Midbrain (tissue), 1 donor: ENCODE data around the gene CHCHD10.

ENCODE experiments used
- DNase-seq: peaks from one replicate; lab custom pipeline; 2025; lab: John Stamatoyannopoulos, UW

Gene CHCHD10

DNA sequence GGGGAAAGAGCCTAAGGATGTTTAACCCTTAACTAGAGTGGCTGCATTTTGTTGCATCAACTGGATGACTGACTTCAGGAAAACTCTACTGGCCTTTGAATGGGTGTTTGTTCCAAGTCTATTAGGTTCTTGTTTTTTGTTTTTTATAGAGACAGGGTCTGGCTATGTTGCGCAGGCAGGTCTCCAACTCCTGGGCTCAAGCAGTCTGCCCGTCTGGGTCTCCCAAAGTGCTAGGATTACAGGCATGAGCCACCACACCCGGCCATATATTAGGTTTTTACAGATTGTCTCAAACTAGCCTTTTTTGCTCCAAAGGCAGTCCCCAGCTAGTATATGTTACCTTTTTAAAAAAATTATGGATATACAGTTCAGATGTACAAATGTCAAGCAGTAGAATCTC lies 20.1 kb upstream of the CHCHD10 start:
- no peak for DNase-seq

DNA sequence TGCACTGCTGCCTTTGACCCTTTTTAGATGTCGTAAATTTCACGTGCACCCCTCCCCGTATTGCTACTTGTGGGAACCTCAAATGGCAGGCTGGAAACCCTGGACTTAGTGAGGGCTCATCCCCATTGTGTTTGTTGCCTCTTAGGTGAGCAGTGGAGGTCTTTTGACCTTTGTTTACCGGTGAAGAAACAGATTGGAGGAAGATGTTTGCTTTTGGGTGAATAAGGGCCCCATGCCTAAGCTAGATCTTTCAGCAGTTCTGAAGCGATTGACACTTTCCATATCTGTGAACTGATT lies 19.8 kb upstream of the CHCHD10 start:
- DNase-seq = no peak

DNA sequence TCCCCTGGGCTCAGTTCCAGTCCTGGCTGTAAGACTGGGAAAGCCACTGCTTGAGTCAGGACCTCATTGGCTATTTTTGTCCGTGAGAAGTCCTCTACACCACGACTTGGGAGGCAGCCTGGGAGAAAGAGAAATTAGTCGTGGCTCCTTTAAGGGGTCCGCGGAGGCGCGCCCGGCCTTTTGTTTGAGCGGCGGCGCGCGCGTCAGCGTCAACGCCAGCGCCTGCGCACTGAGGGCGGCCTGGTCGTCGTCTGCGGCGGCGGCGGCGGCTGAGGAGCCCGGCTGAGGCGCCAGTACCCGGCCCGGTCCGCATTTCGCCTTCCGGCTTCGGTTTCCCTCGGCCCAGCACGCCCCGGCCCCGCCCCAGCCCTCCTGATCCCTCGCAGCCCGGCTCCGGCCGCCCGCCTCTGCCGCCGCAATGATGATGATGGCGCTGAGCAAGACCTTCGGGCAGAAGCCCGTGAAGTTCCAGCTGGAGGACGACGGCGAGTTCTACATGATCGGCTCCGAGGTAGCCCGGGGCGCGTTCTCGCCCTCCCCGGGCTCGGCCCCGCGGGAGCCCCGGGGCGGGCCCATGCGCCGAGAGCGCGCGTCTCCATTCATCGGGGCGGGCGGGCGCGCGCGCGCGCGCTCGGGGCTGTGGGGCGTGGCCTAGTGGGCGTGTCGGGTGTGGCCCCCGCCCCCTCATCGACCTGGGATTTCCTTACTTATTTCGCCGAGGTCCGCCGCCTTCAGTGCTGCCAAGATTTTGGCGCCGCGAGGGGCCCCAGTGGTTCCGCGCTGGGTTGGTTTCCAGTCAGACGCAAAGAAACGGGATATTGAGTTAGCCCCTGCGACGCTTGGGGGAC lies 19.2 kb upstream of the CHCHD10 start, which contains the start of gene SMARCB1:
Gene SMARCB1 (plus strand): TSS at position 215 of the 848 bp plus-strand sequence. CDS start 204 bp downstream, at position 419.
- DNase-seq = peak; percentile 88

DNA sequence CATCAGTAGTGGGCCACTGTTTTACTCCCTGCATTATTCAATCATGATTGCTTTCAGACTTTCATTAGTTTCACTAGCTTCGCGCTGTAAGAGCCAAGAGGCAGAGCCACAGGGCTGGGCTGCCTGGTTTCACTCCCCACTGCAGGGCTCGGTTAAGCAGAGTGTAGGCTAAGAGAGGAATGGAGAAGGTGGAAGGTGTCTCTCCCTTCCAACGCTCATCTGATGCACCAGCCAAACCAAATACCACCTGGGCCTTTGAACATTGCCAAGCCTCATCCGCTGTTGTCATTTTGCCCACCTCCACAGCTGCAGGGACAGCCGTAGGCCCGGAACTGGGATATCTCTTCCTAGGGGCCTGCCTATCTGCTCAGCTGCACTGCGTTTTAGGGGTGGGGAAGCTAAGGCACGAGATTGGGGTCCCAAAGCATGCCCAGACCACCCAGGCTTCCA lies 18.5 kb upstream of the CHCHD10 start:
- no peak for DNase-seq

DNA sequence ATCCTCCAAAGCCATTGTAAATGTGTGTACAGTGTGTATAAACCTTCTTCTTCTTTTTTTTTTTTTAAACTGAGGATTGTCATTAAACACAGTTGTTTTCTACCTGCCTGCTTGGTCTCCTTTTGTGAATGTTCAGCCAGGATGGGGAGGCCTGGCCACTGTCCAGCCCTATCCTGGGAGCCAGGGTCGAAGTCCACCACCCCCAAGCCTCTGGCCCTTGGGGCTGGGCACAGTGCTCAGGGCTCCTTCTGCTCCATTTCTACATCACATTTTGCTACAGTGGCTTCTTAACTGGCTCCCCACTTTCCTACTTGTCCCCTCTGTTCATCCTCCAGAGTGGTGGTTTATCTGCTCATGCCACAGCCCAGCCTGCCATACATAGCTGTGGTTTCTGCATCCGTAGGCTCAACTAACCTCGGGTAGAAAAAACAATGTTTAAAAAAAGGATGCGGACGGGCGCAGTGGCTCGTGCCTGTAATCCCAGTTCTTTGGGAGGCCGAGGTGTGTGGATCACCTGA lies 16.5 kb upstream of the CHCHD10 start:
- DNase-seq = no peak

DNA sequence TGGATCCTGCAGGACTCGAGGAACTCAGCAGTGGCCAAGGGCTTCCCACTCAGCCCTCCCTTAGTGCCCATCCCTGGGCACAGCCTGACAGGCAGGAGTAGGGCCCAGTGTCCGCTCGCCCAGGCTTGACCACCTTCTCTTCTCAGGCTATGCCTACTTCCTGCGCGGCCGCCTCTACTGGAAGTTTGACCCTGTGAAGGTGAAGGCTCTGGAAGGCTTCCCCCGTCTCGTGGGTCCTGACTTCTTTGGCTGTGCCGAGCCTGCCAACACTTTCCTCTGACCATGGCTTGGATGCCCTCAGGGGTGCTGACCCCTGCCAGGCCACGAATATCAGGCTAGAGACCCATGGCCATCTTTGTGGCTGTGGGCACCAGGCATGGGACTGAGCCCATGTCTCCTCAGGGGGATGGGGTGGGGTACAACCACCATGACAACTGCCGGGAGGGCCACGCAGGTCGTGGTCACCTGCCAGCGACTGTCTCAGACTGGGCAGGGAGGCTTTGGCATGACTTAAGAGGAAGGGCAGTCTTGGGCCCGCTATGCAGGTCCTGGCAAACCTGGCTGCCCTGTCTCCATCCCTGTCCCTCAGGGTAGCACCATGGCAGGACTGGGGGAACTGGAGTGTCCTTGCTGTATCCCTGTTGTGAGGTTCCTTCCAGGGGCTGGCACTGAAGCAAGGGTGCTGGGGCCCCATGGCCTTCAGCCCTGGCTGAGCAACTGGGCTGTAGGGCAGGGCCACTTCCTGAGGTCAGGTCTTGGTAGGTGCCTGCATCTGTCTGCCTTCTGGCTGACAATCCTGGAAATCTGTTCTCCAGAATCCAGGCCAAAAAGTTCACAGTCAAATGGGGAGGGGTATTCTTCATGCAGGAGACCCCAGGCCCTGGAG lies 15.7 kb upstream of the CHCHD10 start:
- DNase-seq = no peak

DNA sequence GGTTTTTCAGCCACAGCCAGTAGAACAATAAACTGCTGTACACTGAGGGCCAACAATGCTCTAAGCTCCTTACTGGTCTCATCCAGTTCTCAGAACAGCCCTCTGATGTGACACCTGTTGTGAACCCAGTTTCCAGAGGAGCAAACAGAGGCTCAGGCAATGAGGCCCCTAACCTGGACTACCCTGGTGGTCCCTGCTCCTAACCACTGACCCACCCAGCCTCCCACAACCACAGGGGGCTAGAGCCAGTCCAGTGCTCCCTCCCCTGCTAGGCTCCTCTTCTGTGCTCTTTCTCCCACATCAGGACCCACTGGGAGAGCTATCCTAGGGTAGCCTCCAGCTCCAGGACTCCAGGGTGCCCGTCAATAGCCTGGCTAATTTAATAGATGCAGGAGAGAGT lies 14.9 kb upstream of the CHCHD10 start:
- DNase-seq = no peak

DNA sequence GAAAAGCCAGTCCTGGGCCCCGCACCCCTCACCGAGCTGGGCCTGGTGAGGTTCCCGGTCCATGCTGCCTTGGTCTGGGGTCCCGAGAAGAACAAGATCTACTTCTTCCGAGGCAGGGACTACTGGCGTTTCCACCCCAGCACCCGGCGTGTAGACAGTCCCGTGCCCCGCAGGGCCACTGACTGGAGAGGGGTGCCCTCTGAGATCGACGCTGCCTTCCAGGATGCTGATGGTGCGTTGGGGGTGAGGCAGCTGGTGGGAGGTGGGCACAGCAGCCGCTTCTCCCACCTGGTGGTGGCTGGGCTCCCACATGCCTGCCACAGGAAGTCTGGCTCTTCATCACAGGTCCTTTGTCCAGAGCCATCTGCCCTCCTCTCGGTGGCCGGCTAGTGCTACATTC lies 14.5 kb upstream of the CHCHD10 start:
- DNase-seq = no peak

DNA sequence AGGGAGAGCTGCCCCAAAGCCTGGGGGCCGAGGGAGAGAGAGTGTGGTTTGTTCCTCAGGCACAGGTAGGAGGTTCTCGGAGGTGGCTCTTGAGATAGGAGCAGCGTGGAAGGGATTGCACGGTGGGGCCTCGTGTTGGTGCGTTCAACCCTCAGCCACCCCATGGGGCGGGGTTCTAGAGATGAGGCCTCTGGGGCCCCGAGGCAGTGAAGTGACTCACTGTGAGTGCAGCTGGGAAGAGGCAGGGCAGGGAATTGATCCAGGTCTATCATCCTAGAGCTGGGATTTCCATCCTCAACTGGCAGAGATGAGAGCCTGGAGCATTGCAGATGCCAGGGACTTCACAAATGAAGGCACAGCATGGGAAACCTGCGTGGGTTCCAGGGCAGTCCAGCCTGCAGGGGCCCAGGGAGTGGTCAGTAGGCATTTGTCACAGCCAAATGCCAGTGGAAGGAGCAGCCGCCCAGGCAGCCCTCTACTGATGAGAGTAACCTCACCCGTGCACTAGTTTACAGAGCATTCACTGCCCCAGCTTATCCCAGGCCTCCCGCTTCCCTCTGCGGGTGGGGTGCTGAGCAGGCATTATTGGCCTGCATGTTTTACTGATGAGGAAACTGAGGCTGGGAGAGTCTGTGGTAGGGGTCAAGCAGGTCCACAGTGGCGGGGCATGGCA lies 13.9 kb upstream of the CHCHD10 start:
- no peak for DNase-seq

DNA sequence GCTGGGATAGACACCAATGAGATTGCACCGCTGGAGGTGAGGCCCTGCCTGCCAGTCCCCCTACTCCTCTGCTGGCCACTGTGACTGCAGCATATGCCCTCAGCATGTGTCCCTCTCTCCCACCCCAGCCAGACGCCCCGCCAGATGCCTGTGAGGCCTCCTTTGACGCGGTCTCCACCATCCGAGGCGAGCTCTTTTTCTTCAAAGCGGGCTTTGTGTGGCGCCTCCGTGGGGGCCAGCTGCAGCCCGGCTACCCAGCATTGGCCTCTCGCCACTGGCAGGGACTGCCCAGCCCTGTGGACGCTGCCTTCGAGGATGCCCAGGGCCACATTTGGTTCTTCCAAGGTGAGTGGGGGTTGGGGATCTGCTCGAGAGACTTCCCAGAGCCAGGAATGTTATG lies 13.3 kb upstream of the CHCHD10 start:
- peak; percentile 84 for DNase-seq

DNA sequence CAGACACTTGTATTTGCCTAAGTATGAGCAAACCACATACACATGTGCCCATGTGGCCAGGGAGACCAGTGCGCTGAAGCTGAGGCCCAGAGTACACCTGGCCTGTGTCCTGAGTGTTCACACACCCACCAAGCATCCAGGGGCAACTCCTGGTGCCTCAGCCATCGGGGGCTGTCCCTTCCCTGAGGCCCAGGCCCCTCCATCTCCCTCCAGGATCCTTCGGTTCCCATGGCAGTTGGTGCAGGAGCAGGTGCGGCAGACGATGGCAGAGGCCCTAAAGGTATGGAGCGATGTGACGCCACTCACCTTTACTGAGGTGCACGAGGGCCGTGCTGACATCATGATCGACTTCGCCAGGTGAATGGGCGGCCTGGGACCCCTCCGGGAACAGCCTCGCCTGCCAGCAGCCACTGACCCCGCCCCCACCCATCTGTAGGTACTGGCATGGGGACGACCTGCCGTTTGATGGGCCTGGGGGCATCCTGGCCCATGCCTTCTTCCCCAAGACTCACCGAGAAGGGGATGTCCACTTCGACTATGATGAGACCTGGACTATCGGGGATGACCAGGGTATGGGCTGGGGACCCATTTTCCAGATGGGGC lies 12.5 kb upstream of the CHCHD10 start:
- no peak for DNase-seq

DNA sequence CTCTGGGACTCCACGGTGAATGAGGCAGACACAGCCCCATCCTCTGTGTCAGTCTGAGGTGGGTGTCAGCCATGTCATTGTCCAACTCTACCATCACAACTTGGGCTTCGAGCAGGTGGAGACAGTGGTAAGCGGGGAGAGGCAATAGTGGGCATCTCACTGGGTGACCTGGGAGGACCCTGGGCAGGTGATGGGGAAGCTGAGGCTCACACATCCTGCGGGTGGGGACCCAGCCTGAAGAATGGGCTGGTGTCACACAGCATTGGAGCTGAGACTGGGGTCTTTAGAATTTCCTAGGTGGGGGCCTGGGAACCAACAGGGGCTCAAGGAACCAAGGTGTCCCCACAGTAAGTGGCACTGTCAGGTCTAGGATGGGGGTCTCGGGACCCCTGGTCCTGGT lies 12.0 kb upstream of the CHCHD10 start:
- no peak for DNase-seq

DNA sequence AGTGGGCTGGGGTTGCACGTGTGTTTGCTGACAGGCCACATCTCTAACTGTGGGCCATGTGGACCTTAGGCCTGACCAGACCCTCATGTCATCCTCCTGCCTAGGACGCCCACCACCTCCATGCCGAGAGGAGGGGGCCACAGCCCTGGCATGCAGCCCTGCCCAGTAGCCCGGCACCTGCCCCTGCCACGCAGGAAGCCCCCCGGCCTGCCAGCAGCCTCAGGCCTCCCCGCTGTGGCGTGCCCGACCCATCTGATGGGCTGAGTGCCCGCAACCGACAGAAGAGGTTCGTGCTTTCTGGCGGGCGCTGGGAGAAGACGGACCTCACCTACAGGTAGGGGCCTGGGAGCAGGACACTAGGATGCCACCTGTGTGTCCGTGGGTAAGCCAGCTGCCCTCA lies 11.3 kb upstream of the CHCHD10 start:
- DNase-seq = no peak

DNA sequence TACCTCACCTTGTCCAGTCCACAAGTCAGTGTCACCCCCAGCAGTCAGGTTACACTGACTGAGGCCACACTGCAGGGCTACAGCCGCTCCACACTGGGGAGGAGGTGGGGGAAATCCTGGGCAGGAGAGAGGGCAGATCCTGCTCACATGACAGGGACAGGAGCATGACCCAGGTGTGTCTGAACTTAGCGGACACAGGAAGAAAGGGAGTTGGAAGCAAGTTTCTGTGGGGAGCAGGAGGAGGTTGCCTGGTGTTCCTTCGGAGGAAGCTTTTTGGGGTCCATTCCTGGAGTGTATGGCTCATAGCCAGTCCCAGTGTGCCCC lies 10.8 kb upstream of the CHCHD10 start:
- no peak for DNase-seq

DNA sequence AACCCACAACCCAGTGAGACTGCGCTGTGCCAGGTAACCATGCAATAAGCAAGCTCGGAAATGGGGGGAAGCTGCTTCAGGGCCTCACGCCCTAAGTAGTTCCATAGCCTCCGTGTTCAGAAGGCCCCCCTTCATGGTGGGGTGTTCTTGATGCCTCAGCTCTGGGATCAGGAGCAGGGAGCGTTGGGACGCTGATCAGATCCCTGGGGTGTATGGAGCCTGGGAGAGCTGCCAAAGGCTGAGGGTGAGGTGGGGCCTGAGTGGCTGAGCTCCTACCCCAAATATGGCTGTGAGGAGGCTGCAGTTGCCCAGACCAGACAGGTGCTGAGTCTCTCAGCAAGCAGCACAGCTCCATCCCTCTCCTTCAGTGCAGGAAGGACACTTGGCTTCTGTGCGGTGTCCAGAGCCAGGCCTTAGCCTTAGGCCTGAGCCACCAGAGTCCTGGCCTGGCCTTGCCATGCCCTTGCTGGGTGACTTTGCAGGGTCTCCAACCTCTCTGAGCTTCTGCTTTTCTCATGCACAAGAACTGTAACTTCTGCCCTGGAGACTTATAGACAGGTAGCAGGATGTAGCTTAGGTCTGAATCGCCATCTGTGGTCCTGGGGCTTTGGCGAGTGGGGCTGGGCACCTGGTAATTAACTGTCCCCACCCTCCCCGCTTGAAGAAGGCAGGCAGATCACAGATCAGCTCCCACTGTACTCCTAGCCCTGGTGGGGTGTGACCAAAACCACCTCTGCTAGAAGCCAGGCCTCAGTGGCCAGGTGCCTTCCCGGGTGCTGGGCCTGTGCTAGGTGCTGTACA lies 10.2 kb upstream of the CHCHD10 start:
- no peak for DNase-seq

DNA sequence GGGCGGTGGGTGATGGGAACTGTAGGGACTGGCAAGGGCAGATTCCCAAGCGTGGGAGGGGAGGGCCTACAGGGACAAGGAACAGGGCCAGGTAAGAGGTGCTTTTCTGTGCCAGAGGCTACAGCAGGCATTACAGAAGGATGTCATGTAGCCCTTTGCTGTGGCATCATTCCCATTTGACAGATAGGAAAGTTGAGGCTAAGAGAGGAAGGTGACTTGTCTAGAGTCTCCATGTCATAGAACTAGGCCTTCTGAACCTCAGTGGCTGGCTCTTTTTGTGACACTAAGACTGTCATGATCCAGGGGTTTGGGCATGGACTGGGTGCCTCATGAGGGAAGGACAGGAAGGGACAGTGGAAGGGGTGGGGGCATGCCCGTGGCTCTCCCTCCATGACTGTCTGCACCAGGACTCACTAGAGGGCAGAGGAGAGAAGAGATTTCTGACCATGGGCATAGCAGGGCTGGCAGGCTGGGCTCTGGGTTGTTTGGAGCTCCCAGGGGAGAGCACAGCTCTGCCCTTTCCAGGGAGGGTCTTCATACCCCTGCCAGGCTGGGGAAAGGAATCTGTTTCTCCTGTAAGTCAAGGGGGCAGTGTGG lies 8.1 kb upstream of the CHCHD10 start:
- no peak for DNase-seq

DNA sequence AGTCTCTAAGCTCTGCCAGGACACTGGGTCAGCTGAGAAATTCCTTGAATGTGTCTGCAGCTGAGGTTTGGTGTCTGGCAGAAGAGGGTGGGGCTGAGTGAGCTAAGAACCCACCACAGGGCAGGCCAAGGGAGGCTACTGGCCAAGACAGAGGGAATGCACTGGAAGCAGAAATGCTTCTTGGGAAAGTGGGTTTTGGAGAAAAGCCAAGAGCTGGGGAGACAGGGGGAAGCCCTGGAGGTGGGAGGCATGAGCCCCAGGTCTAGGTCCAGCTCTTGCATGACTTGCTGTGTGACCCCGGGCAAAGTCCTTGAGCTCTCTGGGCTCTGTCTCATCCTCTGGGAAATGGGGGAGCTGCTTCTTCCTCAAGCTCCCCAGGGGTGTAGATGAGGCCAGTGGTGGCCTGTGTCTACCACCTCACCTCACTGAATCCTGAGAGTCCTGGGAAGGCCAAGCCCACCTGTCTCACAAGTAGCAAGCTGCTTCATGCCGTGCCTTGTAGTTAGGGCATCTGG lies 7.2 kb upstream of the CHCHD10 start:
- DNase-seq = no peak

DNA sequence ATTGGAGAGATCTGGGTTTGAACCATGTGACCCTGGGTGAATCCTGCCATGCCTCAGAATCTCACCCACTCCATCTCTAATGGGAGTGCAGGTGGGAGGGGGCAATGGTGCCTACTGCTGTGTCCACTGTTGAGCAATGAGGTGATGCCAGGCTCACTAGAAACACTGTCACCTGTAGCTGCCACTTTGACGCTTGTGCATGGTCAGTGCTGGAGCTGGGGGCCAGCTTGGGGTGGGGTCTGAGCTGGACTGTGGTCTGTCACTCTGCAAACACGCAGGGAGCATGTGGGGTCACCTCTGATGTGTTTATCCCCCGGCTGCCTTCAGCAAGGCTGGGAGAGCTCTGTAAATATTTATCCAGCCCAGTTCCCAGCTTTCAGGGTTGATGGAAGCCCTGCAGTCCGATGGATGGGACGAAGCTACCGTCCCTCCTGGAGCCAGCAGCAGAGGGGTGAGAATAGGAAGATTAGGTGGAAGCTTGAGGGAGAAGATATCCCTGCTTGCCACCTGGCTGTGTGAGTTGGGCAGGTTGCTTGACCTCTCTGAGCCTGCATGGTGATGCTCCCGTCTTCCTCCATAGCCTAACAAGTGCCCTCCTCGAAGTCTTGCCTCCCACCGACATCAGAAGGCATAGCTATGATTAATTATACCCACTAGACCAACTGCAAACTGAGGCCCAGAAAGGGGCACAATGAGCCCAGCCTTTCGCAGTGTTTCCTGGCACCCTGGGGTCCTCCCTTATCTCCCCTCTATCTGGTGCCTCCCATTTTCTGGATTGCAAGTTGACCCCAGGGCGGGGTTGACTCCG lies 6.5 kb upstream of the CHCHD10 start:
- DNase-seq = no peak

DNA sequence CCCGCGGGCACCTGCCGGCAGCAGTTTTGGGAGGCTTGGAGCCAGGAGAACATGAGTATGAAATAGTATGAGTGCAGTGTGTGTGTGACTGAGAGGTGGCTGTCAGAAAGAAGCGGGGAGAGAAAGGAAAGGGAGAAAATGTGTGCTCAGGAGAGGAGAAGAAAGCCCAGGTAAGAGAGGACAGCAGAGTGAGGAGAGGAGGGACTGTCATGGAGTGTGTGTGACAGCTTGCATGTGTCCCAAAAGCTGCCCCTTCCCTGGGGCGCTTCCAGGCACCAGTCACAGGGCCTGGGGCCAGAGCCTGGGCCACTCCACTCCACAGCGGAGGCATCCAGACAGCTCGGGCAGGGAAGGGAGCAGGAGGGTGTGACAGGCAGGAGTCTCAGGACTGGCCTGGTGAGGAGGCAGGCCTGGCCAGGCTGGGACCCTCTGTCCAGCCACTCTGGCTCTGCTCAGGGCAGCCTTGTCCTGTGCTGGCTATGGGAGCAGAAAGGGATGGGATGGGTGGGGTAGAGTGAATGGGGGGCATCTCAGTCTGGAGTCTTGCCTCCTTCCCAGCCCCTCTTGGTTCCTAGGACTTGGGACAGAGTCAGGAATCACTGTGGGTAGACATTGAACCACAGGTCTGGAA lies 5.8 kb upstream of the CHCHD10 start:
- DNase-seq = no peak
